Measurements from ENCODE around the gene RAD18. TPM values are rescaled to one million over a fixed set of nuclear protein-coding genes. Genes with fewer than 3 reads are reported as not detected.

The RAD18 gene
- total and polyA plus RNA-seq, 7 donors: 3.5 to 25.8 (median 6.4) TPM

DNA sequence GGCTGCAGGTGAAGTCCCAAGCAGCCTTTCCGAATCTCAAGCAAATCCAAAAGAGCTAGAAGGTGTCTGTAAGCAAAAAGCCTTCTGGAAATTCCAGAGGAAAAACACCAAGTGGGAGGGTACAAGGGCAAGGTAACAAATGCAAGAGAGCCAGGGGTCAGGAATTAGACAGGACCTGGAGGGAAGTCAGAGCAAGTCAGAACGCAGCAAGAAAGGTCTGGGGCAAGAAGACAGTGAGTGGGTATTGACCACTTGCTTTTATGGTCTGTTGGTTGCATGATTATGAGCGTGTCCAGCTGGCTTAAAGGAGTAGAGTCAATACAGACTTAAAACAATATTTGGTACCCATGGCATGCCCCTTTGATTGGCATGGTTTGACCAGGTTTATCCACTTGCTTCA is 127.2 kb downstream of the RAD18 start:
- no peaks in the 10 kb centered on the region for H3K4me1 ChIP-seq
- H3K27me3 ChIP-seq: no peaks in the 10 kb centered on the region
- no peak overlapping the region for H3K27ac ChIP-seq
- WGBS, 2 donors: 85 to 90% methylated on average over 3 of the region's 3 CpGs
- no peak overlapping the region for H3K4me3 ChIP-seq
- no peaks in the 10 kb centered on the region for H3K36me3 ChIP-seq
- intact Hi-C loops (cut with DNase I): no loop called here
- no peaks in the 10 kb centered on the region for H3K9me3 ChIP-seq
- no peak for DNase-seq
- TF ChIP-seq, protein P1, sequence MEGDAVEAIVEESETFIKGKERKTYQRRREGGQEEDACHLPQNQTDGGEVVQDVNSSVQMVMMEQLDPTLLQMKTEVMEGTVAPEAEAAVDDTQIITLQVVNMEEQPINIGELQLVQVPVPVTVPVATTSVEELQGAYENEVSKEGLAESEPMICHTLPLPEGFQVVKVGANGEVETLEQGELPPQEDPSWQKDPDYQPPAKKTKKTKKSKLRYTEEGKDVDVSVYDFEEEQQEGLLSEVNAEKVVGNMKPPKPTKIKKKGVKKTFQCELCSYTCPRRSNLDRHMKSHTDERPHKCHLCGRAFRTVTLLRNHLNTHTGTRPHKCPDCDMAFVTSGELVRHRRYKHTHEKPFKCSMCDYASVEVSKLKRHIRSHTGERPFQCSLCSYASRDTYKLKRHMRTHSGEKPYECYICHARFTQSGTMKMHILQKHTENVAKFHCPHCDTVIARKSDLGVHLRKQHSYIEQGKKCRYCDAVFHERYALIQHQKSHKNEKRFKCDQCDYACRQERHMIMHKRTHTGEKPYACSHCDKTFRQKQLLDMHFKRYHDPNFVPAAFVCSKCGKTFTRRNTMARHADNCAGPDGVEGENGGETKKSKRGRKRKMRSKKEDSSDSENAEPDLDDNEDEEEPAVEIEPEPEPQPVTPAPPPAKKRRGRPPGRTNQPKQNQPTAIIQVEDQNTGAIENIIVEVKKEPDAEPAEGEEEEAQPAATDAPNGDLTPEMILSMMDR (IDR thresholded peaks at IDR 0.05): no peak
- TF ChIP-seq POLR2AphosphoS5 (IDR thresholded peaks at IDR 0.05): no peak
- TF ChIP-seq EP300 (IDR thresholded peaks at IDR 0.05): no peak
- TF ChIP-seq POLR2A (IDR thresholded peaks at IDR 0.05): no peak

DNA sequence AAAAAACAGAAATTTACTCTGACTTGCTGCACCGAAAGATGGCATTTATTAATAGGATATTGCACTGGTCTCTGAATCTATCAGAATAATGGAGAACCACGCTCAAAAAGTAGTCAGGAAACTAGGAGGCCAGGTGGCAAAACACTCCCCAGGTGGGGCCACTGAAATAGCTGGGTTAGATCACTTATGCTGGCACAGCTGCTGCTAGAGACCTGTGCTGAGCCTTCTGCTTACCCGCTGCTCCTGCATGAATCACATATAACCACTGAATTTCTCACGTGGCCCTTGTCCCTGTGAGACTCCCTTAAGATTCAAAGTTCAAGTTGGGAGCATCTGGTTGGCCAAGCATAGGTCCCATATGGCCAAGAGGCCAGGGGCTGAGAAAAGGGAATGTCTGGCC is 127.9 kb downstream of the RAD18 start:
- no peaks in the 10 kb centered on the region for H3K36me3 ChIP-seq
- H3K4me1 ChIP-seq: no peaks in the 10 kb centered on the region
- TF ChIP-seq, protein P1 (IDR thresholded peaks at IDR 0.05): no peak
- no peak for TF ChIP-seq POLR2AphosphoS5 (IDR thresholded peaks at IDR 0.05)
- TF ChIP-seq POLR2A (IDR thresholded peaks at IDR 0.05): no peak
- no peak for TF ChIP-seq EP300 (IDR thresholded peaks at IDR 0.05)
- intact Hi-C loops (cut with DNase I): no loop called here
- no peaks in the 10 kb centered on the region for H3K27me3 ChIP-seq
- H3K4me3 ChIP-seq: no peak overlapping the region
- DNase-seq: no peak
- H3K27ac ChIP-seq: no peak overlapping the region
- WGBS, 2 donors: 72 to 78% methylated on average over 4 of the region's 4 CpGs
- no peaks in the 10 kb centered on the region for H3K9me3 ChIP-seq

- H3K9me3 ChIP-seq: no peaks in the 10 kb centered on the region
Observed at GRCh38 chr3:8834974-8835373, 128.3 kb downstream of the RAD18 start.

GRCh38 chr3:8827641-8828040 is 135.6 kb downstream of the RAD18 start:
- Histone ChIP-seq H3K27ac (no peak overlapping the region), H3K9me3 (no peaks in the 10 kb centered on the region), H3K4me1 (no peaks in the 10 kb centered on the region), H3K36me3 (no peaks in the 10 kb centered on the region), H3K27me3 (no peaks in the 10 kb centered on the region), H3K4me3 (no peak overlapping the region)
- intact Hi-C loops (cut with DNase I): no loop called here
- no peak for TF ChIP-seq POLR2A (IDR thresholded peaks at IDR 0.05)
- no peak for TF ChIP-seq POLR2AphosphoS5 (IDR thresholded peaks at IDR 0.05)
- no peak for TF ChIP-seq EP300 (IDR thresholded peaks at IDR 0.05)
- TF ChIP-seq, protein P1 (IDR thresholded peaks at IDR 0.05): no peak
- DNase-seq: no peak
- WGBS, 2 donors: 95 to 97% methylated on average over 1 of the region's 1 CpG

More at GRCh38 chr3:8834974-8835373, 128.3 kb downstream of the RAD18 start:
- TF ChIP-seq, protein P1 (IDR thresholded peaks at IDR 0.05): no peak
- TF ChIP-seq EP300 (IDR thresholded peaks at IDR 0.05): no peak
- no peak for TF ChIP-seq POLR2AphosphoS5 (IDR thresholded peaks at IDR 0.05)
- TF ChIP-seq POLR2A (IDR thresholded peaks at IDR 0.05): no peak
- no peaks in the 10 kb centered on the region for H3K27me3 ChIP-seq
- H3K27ac ChIP-seq: no peak overlapping the region
- DNase-seq: no peak
- H3K4me3 ChIP-seq: no peak overlapping the region
- H3K36me3 ChIP-seq: no peaks in the 10 kb centered on the region
- 90 to 94% methylated on average over 6 of the region's 6 CpGs for WGBS, 2 donors
- no peaks in the 10 kb centered on the region for H3K4me1 ChIP-seq
- intact Hi-C loops (cut with DNase I): no loop called here

Small RNA genes within 50 kb of the gene (small RNA-seq; reads per million reads assigned to genes)
- gene RF00416: 0 reads per million in 3 donors

Other genes with a start within 250 kb of the RAD18 start
- not detected for gene CAV3, start 229.7 kb downstream of the RAD18 start, total RNA-seq
- under 1 TPM in 2 of 3 donors, not detected in 1; 0.06 to 0.60 TPM for gene CAV3, start 229.7 kb downstream of the RAD18 start, polyA plus RNA-seq
- gene OXTR, start 193.9 kb downstream of the RAD18 start, total RNA-seq: under 1 TPM; 0.16 to 0.55 (median 0.38) TPM
- gene OXTR, start 193.9 kb downstream of the RAD18 start, polyA plus RNA-seq: under 1 TPM in 2 of 3 donors, not detected in 1; under 0.01 to 0.22 TPM

Measured in sigmoid colon (tissue), 7 donors.